K562 (cell line): Measurements from ENCODE around the gene DPAGT1. TPM values are rescaled to one million over a fixed set of nuclear protein-coding genes. Genes with fewer than 3 reads are reported as not detected.

Source experiments
- CBFB ChIP-seq: sonication (generic); formaldehyde crosslinking; IDR thresholded peaks from 2 replicates; pipeline ENCODE4 v1.4.0; 2020; ENCODE audit warnings: mild to moderate bottlenecking, missing genetic modification reagents
- CREB1 ChIP-seq, 2 experiments: sonication (generic) in 1 of 2; formaldehyde crosslinking in 1 of 2; IDR thresholded peaks; 2 replicates each; pipeline versions ENCODE4 v1.6.1 to v1.8.0; 2012 to 2022; ENCODE audit warnings: inconsistent platforms in 1 of 2, mild to moderate bottlenecking in 1 of 2, missing genetic modification reagents in 1 of 2, moderate library complexity in 1 of 2
- ELF2 ChIP-seq: fragments of 250-450 bp; sonication (Bioruptor Pico); IDR thresholded peaks from 2 replicates; pipeline ENCODE4 v1.5.0; 2021; ENCODE audit warnings: mild to moderate bottlenecking
- HDAC3 ChIP-seq: fragments of 450-650 bp; IDR thresholded peaks from 2 replicates; pipeline ENCODE4 v1.6.1; 2018; ENCODE audit warnings: borderline replicate concordance, mild to moderate bottlenecking, moderate library complexity; ENCODE audit not compliant: partially characterized antibody
- KDM1A ChIP-seq, 2 experiments: fragments of 450-650 bp; IDR thresholded peaks; 2 replicates each; pipeline ENCODE4 v1.6.1; 2016; ENCODE audit warnings: mild to moderate bottlenecking in 2 of 2
- MAFG ChIP-seq: fragments of 450-650 bp; conservative IDR thresholded peaks from 2 replicates; pipeline ENCODE4 v1.6.1; 2016; ENCODE audit warnings: missing genetic modification characterization, missing compliant biosample characterization
- MTA1 ChIP-seq: fragments of 450-650 bp; IDR thresholded peaks from 2 replicates; pipeline ENCODE4 v1.6.1; 2017; ENCODE audit warnings: borderline replicate concordance
- SP1 ChIP-seq: sonication (generic); formaldehyde crosslinking; IDR thresholded peaks from 2 replicates; pipeline ENCODE4 v1.8.1; 2022; ENCODE audit warnings: mild to moderate bottlenecking, missing genetic modification reagents
- SRSF3 ChIP-seq: fragments of 200-400 bp; formaldehyde crosslinking; IDR thresholded peaks from 2 replicates; pipeline ENCODE4 v1.6.1; 2016; ENCODE audit warnings: mild to moderate bottlenecking, low read length, moderate library complexity; ENCODE audit not compliant: insufficient read depth
- TAF9B ChIP-seq: fragments of 450-650 bp; IDR thresholded peaks from 2 replicates; pipeline ENCODE4 v1.6.1; 2018; ENCODE audit warnings: mild to moderate bottlenecking; ENCODE audit not compliant: partially characterized antibody
- TBP ChIP-seq: optimal IDR thresholded peaks from 2 replicates; pipeline ENCODE3; 2011; ENCODE audit warnings: low read depth, low read length, improper control_type of control experiment
- ZNF124 ChIP-seq: sonication (generic); formaldehyde crosslinking; IDR thresholded peaks from 2 replicates; pipeline ENCODE4 v1.8.1; 2022; ENCODE audit warnings: missing genetic modification reagents
- polyA plus RNA-seq, 8 experiments: library from polyadenylated mRNA; depleted of rRNA in 4 of 8; stranded (reverse) in 5 of 8; unstranded in 3 of 8; fragments of >200 nt; fragmentation: Nextera tagmentation in 2 of 8; fragmentation: Illumina TruSeq in 1 of 8; extraction: Ambion mirVana in 2 of 8; extraction: Trizol in 1 of 8; gene quantifications; 2 replicates each; pipeline versions ENCODE4 v1.2.1 to v1.2.3, GENCODE V29; 2011 to 2014; ENCODE audit warnings: inconsistent platforms in 1 of 8, missing spikeins in 1 of 8
- total RNA-seq, 7 experiments: library from RNA; depleted of rRNA in 6 of 7; stranded (reverse); fragments of >200 nt in 6 of 7; fragmentation: Illumina TruSeq in 2 of 7; extraction: Trizol in 2 of 7; gene quantifications; 2 replicates each; pipeline versions ENCODE4 v1.2.1 to v1.2.3, GENCODE V29; 2011 to 2021; ENCODE audit warnings: low replicate concordance in 1 of 7
- TF ChIP-seq, protein P1 (sequence below): fragments of 450-650 bp; conservative IDR thresholded peaks from 2 replicates; pipeline ENCODE4 v1.6.1; 2016; ENCODE audit warnings: missing genetic modification characterization, low read depth, mild to moderate bottlenecking, control low read depth, missing compliant biosample characterization
- TF ChIP-seq, protein P2 (sequence below): fragments of 250-450 bp; sonication (Bioruptor Pico); IDR thresholded peaks from 2 replicates; pipeline ENCODE4 v1.8.0; 2021; ENCODE audit warnings: mild to moderate bottlenecking, moderate library complexity
- TF ChIP-seq, protein P3 (sequence below): IDR thresholded peaks from 2 replicates; pipeline ENCODE4 v1.6.1; 2011; ENCODE audit warnings: borderline replicate concordance, low read depth, mild to moderate bottlenecking, moderate library complexity, low read length; ENCODE audit not compliant: insufficient read depth, poor library complexity, severe bottlenecking
- TF ChIP-seq, protein P4 (sequence below): fragments of 450-650 bp; IDR thresholded peaks from 2 replicates; pipeline ENCODE4 v1.6.1; 2017; ENCODE audit warnings: mild to moderate bottlenecking, moderate library complexity
- TF ChIP-seq, protein P5 (sequence below): fragments of 450-650 bp; formaldehyde crosslinking; IDR thresholded peaks from 2 replicates; pipeline ENCODE4 v1.4.0; 2020; ENCODE audit warnings: mild to moderate bottlenecking, moderate library complexity

The DPAGT1 gene
- total and polyA plus RNA-seq, 9 of the 15 experiments (the other 6 are each of a cell fraction or from before 2014, with no cell fraction given) = 29.9 to 135 (median 85.0) TPM

DNA sequence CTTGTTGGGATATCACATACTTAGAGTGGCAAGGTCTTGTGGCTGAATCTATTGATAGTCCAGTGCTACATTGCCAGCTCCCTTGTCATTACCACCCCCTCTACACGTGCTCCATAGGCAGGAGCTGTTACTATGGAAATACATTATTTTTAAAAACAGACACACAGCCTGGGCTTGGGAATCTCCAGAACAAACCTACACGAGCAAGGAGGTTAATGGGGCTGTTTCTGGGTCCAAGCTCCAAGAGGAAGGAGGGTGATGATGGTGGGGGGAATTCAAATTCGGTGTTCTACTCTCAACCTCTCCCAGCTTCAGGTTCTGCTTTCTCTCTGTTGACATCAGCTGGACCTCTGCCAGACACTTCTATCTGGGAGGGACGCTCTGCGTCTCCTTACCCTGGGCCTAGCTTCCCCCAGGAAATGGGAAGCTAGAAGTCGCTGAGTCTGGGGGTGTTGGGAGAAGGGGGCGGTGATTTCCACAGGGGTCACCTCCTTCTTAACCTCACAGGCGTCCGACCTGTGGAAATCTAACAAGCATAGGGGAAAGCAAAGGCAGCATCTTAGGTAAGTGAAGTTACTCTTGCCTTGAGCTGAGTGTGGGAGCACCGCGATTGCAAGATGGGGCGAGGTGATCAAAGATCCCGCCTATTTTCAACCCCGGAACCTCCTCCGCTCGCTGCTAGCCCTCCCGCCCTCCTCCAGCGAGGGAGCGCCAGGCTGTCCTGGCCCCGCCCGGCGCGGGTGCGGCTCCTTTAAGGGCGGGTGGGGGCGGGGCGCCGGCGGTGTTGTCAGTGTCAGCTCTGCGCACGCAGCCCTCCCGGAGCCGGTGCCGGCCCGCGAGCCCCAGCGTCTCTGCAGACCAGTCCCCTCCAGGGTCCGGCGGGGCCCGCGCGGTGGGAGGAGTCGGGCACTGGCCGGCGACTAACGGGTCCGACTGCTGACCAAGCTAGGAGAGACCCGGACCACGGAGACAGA is 5.2 kb upstream of the DPAGT1 start, which contains the start of gene C2CD2L (continued):
- TF ChIP-seq TBP = peak; percentile 79
- TF ChIP-seq, protein P1, sequence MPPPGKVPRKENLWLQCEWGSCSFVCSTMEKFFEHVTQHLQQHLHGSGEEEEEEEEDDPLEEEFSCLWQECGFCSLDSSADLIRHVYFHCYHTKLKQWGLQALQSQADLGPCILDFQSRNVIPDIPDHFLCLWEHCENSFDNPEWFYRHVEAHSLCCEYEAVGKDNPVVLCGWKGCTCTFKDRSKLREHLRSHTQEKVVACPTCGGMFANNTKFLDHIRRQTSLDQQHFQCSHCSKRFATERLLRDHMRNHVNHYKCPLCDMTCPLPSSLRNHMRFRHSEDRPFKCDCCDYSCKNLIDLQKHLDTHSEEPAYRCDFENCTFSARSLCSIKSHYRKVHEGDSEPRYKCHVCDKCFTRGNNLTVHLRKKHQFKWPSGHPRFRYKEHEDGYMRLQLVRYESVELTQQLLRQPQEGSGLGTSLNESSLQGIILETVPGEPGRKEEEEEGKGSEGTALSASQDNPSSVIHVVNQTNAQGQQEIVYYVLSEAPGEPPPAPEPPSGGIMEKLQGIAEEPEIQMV (tag) = no peak
- no peak for TF ChIP-seq ZNF124 (CRISPR knock-in tag)
- TF ChIP-seq TAF9B = no peak
- no peak for TF ChIP-seq HDAC3
- no peak for TF ChIP-seq SRSF3
- TF ChIP-seq KDM1A (IDR thresholded peaks at IDR 0.05) = no peak
- TF ChIP-seq, protein P2, sequence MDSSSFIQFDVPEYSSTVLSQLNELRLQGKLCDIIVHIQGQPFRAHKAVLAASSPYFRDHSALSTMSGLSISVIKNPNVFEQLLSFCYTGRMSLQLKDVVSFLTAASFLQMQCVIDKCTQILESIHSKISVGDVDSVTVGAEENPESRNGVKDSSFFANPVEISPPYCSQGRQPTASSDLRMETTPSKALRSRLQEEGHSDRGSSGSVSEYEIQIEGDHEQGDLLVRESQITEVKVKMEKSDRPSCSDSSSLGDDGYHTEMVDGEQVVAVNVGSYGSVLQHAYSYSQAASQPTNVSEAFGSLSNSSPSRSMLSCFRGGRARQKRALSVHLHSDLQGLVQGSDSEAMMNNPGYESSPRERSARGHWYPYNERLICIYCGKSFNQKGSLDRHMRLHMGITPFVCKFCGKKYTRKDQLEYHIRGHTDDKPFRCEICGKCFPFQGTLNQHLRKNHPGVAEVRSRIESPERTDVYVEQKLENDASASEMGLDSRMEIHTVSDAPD = no peak
- TF ChIP-seq CREB1 (IDR thresholded peaks at IDR 0.05) = no peak; the same call in 1 of the 2 replicates
- peak; percentile 20; the same call in 1 of the 2 replicates for TF ChIP-seq CREB1 (CRISPR knock-in tag; IDR thresholded peaks at IDR 0.05)
- peak; percentile 80 for TF ChIP-seq SP1 (CRISPR knock-in tag)
- TF ChIP-seq, protein P3, sequence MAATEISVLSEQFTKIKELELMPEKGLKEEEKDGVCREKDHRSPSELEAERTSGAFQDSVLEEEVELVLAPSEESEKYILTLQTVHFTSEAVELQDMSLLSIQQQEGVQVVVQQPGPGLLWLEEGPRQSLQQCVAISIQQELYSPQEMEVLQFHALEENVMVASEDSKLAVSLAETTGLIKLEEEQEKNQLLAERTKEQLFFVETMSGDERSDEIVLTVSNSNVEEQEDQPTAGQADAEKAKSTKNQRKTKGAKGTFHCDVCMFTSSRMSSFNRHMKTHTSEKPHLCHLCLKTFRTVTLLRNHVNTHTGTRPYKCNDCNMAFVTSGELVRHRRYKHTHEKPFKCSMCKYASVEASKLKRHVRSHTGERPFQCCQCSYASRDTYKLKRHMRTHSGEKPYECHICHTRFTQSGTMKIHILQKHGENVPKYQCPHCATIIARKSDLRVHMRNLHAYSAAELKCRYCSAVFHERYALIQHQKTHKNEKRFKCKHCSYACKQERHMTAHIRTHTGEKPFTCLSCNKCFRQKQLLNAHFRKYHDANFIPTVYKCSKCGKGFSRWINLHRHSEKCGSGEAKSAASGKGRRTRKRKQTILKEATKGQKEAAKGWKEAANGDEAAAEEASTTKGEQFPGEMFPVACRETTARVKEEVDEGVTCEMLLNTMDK = no peak
- TF ChIP-seq, protein P4, sequence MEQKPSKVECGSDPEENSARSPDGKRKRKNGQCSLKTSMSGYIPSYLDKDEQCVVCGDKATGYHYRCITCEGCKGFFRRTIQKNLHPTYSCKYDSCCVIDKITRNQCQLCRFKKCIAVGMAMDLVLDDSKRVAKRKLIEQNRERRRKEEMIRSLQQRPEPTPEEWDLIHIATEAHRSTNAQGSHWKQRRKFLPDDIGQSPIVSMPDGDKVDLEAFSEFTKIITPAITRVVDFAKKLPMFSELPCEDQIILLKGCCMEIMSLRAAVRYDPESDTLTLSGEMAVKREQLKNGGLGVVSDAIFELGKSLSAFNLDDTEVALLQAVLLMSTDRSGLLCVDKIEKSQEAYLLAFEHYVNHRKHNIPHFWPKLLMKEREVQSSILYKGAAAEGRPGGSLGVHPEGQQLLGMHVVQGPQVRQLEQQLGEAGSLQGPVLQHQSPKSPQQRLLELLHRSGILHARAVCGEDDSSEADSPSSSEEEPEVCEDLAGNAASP = no peak
- no peak for TF ChIP-seq MAFG
- TF ChIP-seq CBFB (CRISPR knock-in tag) = no peak
- peak; percentile 70; the same call in 1 of the 2 replicates for TF ChIP-seq ELF2 (CRISPR knock-in tag)
- TF ChIP-seq MTA1 = peak; percentile 25; the same call in 1 of the 2 replicates
- TF ChIP-seq, protein P5, sequence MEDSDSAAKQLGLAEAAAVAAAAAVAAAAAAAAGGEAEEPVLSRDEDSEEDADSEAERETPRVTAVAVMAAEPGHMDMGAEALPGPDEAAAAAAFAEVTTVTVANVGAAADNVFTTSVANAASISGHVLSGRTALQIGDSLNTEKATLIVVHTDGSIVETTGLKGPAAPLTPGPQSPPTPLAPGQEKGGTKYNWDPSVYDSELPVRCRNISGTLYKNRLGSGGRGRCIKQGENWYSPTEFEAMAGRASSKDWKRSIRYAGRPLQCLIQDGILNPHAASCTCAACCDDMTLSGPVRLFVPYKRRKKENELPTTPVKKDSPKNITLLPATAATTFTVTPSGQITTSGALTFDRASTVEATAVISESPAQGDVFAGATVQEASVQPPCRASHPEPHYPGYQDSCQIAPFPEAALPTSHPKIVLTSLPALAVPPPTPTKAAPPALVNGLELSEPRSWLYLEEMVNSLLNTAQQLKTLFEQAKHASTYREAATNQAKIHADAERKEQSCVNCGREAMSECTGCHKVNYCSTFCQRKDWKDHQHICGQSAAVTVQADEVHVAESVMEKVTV (CRISPR knock-in tag) = no peak
